ENCODE data around the gene MUC4.

GRCh38 chr3:195739561-195740111 is 72.1 kb downstream of the MUC4 start:
- TF ChIP-seq CTCF (IDR thresholded peaks at IDR 0.05) (no peak), ZFX (IDR thresholded peaks at IDR 0.05; ENCODE audit: borderline replicate concordance) (no peak)
